Left lung (tissue), 10 donors: ENCODE data around the gene CENPU. TPM values are rescaled to one million over a fixed set of nuclear protein-coding genes. Genes with fewer than 3 reads are reported as not detected.

Experiments used
- ATAC-seq: fragments of 200-7000 bp; cut with Tn5 transposase; one replicate; pipeline ENCODE4 v1.9.1; 2020; ENCODE audit warnings: moderate library complexity
- DNase-seq, 4 donors: peaks; one replicate each; pipeline ENCODE4 v3.0.0-alpha.2; 2013 to 2020
- H3K27ac ChIP-seq, 2 donors: fragments of 200-600 bp; sonication (generic) in 1 of 2; one replicate each; pipeline versions ENCODE4 v1.5.0 to v1.8.0; 2020 to 2021
- H3K27me3 ChIP-seq, 2 donors: fragments of 200-600 bp; sonication (generic) in 1 of 2; one replicate each; pipeline versions ENCODE4 v1.5.0 to v1.8.0; 2020 to 2021
- H3K36me3 ChIP-seq, 2 donors: fragments of 200-600 bp; sonication (generic) in 1 of 2; one replicate each; pipeline versions ENCODE4 v1.5.0 to v1.8.0; 2020 to 2021
- H3K4me1 ChIP-seq, 2 donors: fragments of 200-600 bp; one replicate each; pipeline ENCODE4 v1.8.0; 2021
- H3K4me3 ChIP-seq, 2 donors: fragments of 200-600 bp; sonication (generic) in 1 of 2; one replicate each; pipeline versions ENCODE4 v1.5.0 to v1.8.0; 2020 to 2021; ENCODE audit warnings: mild to moderate bottlenecking in 1 of 2
- H3K9me3 ChIP-seq, 2 donors: fragments of 200-600 bp; sonication (generic) in 1 of 2; one replicate each; pipeline versions ENCODE4 v1.5.0 to v1.8.0; 2020 to 2021
- intact Hi-C, 2 donors: fragments of 100-400 bp; cut with DNase I; formaldehyde crosslinking; loops; one replicate each; pipeline versions ENCODE4 v1.11.2 to v1.14.2; 2022
- polyA plus RNA-seq, 6 donors: library from polyadenylated mRNA; unstranded; fragments of 120-200 nt; gene quantifications; one replicate each; pipeline ENCODE4 v1.2.1, GENCODE V29; 2013; ENCODE audit not compliant: insufficient read length in 6 of 6
- total RNA-seq, 2 donors: library from RNA; stranded (reverse); fragmentation: NEBNext Ultra II Directional; extraction: Animal tissue kit (Norgen Biotek cat#: 25700); gene quantifications; one replicate each; pipeline ENCODE4 v1.2.1, GENCODE V29; 2021
- TF ChIP-seq, protein P1 (sequence below), 2 donors: fragments of 200-600 bp; sonication (generic) in 1 of 2; IDR thresholded peaks; one replicate each; pipeline versions ENCODE4 v1.5.0 to v1.8.0; 2021; ENCODE audit warnings: antibody characterized with exemption in 2 of 2
- donor health status: DM: no; HTN: yes; CAD: no.
- donor health status: DM: no; HTN: no; CAD: no.

Gene CENPU
- total and polyA plus RNA-seq, 8 donors, result 11.3 to 59.1 (median 34.0) TPM

- Histone ChIP-seq H3K27ac (no peak overlapping the region), H3K4me3 (no peak overlapping the region), H3K36me3 (peaks cover 0 to 26% of the 10 kb centered on the region in 2 donors), H3K27me3 (no peaks in the 10 kb centered on the region), H3K9me3 (no peaks in the 10 kb centered on the region), H3K4me1 (no peaks in the 10 kb centered on the region)
- peak in 1 of 4 donors; percentile 2 for DNase-seq
- ATAC-seq, result no peak
- TF ChIP-seq, protein P1, sequence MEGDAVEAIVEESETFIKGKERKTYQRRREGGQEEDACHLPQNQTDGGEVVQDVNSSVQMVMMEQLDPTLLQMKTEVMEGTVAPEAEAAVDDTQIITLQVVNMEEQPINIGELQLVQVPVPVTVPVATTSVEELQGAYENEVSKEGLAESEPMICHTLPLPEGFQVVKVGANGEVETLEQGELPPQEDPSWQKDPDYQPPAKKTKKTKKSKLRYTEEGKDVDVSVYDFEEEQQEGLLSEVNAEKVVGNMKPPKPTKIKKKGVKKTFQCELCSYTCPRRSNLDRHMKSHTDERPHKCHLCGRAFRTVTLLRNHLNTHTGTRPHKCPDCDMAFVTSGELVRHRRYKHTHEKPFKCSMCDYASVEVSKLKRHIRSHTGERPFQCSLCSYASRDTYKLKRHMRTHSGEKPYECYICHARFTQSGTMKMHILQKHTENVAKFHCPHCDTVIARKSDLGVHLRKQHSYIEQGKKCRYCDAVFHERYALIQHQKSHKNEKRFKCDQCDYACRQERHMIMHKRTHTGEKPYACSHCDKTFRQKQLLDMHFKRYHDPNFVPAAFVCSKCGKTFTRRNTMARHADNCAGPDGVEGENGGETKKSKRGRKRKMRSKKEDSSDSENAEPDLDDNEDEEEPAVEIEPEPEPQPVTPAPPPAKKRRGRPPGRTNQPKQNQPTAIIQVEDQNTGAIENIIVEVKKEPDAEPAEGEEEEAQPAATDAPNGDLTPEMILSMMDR (IDR thresholded peaks at IDR 0.05), result no peak
- intact Hi-C loops, result no loop called here
Measured at GRCh38 chr4:184693056-184693455, 40.8 kb downstream of the CENPU start.

DNA sequence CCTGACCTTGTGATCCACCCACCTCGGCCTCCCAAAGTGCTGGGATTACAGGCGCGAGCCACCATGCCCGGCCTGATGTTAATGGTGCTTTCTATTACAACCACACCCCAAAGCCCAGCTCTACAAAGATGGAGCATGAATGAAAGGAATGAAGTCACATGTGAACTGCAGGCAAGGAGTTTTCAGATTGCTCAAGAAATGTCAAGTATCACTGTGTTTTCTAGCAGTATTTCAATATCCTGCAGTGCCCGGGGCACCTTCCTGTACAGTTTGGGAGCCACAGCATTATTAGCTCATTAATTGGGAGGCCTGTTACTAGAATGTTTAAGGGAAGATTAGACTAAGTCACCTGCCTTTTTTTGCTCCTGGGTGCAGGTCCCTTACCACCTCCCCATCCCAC is 44.2 kb downstream of the CENPU start:
- TF ChIP-seq, protein P1 (IDR thresholded peaks at IDR 0.05), result no peak
- DNase-seq, result no peak
- intact Hi-C loops, result no loop called here
- Histone ChIP-seq H3K9me3 (no peaks in the 10 kb centered on the region), H3K27ac (no peak overlapping the region), H3K27me3 (no peaks in the 10 kb centered on the region), H3K36me3 (peaks cover 0 to 23% of the 10 kb centered on the region in 2 donors), H3K4me1 (peaks cover 0 to 7% of the 10 kb centered on the region in 2 donors), H3K4me3 (no peak overlapping the region)
- no peak for ATAC-seq

- H3K36me3 ChIP-seq, result peaks cover 0 to 13% of the 10 kb centered on the region in 2 donors
- peak; percentile 47 for ATAC-seq
- no peaks in the 10 kb centered on the region for H3K9me3 ChIP-seq
- H3K4me3 ChIP-seq, result no peak overlapping the region
- intact Hi-C loops, result no loop called here
- H3K4me1 ChIP-seq, result peaks cover 0 to 13% of the 10 kb centered on the region in 2 donors
- no peaks in the 10 kb centered on the region for H3K27me3 ChIP-seq
- TF ChIP-seq, protein P1 (IDR thresholded peaks at IDR 0.05), result no peak
- no peak overlapping the region for H3K27ac ChIP-seq
- no peak for DNase-seq
Measured at GRCh38 chr4:184688447-184688846, 45.4 kb downstream of the CENPU start.

DNA sequence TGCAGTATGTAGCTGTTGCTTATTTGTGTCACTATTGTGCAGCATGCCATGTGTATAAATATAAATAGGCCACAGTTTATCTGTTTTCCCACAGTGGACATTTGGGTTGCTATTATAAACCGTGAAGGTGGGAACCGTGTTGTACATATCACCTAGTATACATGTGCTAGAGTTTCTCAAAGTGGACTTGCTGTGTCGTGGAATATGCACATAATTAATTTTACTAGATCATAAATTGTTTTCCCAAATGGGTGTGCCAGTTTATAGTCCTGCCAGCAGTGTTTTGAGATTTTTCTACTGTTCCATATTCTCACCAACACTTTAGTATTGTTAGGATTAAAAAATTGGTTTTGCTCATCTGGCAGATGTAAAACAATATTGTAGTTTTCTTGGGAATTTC is 45.9 kb downstream of the CENPU start:
- Histone ChIP-seq H3K4me3 (no peak overlapping the region), H3K27ac (no peak overlapping the region), H3K9me3 (no peaks in the 10 kb centered on the region), H3K27me3 (no peaks in the 10 kb centered on the region), H3K4me1 (peaks cover 0 to 13% of the 10 kb centered on the region in 2 donors), H3K36me3 (peaks cover 0 to 13% of the 10 kb centered on the region in 2 donors)
- TF ChIP-seq, protein P1 (IDR thresholded peaks at IDR 0.05), result no peak
- DNase-seq (no peak), ATAC-seq (no peak)
- intact Hi-C loops, result no loop called here

DNA sequence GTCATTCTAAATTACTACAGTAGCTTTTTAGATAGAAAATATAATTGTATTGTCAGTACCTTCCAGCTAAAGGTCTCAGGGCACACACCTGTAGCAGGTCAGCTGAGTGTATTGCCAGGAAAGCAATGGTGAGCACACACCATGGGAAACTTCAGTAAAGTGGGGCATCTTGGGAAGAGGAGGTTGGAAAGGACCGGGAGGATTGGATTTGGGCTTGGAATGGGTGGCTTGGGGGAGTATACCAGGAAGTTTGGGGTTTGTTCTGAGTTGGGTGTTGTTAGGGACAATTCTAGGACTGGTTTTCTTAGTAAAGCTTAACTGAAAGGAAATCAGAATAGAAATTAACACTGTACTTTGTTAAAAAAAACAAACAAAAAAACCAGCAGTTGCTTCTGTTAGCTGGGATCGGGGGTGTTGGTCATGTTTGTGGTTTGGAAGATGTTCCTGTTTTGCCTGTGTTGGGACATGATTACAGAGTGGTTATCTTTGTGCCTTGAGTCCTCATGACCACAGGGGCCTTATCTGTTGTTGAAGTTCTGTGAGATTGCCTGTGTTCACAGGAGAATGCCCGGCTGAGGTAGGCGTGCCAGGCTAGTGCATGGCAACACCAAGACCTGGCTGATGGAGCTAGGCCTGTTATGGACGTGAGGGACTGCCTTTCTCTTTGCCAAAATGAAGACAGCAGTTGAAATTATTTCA is 49.3 kb downstream of the CENPU start:
- DNase-seq (peak in 1 of 4 donors; percentile 2), ATAC-seq (no peak)
- H3K36me3 ChIP-seq, result peaks cover 0 to 8% of the 10 kb centered on the region in 2 donors
- peak overlapping the region in 1 of 2 donors; percentile 42 for H3K27ac ChIP-seq
- no peaks in the 10 kb centered on the region for H3K27me3 ChIP-seq
- no peaks in the 10 kb centered on the region for H3K9me3 ChIP-seq
- intact Hi-C loops, result no loop called here
- H3K4me3 ChIP-seq, result no peak overlapping the region
- peaks cover 0 to 29% of the 10 kb centered on the region in 2 donors for H3K4me1 ChIP-seq
- TF ChIP-seq, protein P1 (IDR thresholded peaks at IDR 0.05), result no peak
